Testis (tissue), 3 donors: Measurements from ENCODE around the gene ERC2. TPM values are rescaled to one million over a fixed set of nuclear protein-coding genes. Genes with fewer than 3 reads are reported as not detected.

ENCODE experiments used
- DNase-seq: peaks from one replicate; pipeline ENCODE4 v3.0.0-alpha.2; 2019
- H3K27ac ChIP-seq, 2 donors: fragments of 200-600 bp; sonication (generic); one replicate each; pipeline ENCODE4 v1.5.1; 2019
- H3K27me3 ChIP-seq: fragments of 200-600 bp; sonication (generic); one replicate; pipeline ENCODE4 v1.5.1; 2019
- H3K36me3 ChIP-seq: fragments of 200-600 bp; sonication (generic); one replicate; pipeline ENCODE4 v1.5.1; 2017; ENCODE audit warnings: low read depth; ENCODE audit errors: missing control alignments
- H3K4me1 ChIP-seq: fragments of 200-600 bp; sonication (generic); one replicate; pipeline ENCODE4 v1.5.1; 2019
- H3K4me3 ChIP-seq, 2 donors: fragments of 200-600 bp; sonication (generic); one replicate each; pipeline ENCODE4 v1.5.1; 2017 to 2019
- H3K9me3 ChIP-seq: fragments of 200-600 bp; sonication (generic); one replicate; pipeline ENCODE4 v1.5.1; 2017
- CTCF ChIP-seq, 3 experiments: fragments of 450-650 bp in 2 of 3; fragments of 200-600 bp in 1 of 3; sonication (generic) in 1 of 3; IDR thresholded peaks; one replicate each; pipeline ENCODE4 v1.5.1; 2016 to 2019; ENCODE audit warnings: antibody characterized with exemption in 3 of 3, mild to moderate bottlenecking in 2 of 3, moderate library complexity in 1 of 3
- POLR2A ChIP-seq: fragments of 450-650 bp; IDR thresholded peaks from one replicate; pipeline ENCODE4 v1.6.1; 2017; ENCODE audit warnings: antibody characterized with exemption, mild to moderate bottlenecking, moderate library complexity
- WGBS, 2 donors: methylation state at CpG; one replicate each; pipeline ENCODE4 v1.1.5; 2018; 5-methylcytosine and 5-hydroxymethylcytosine counted together
- intact Hi-C: fragments of 100-400 bp; cut with DNase I; formaldehyde crosslinking; loops from one replicate; pipeline ENCODE4 v1.15.1; 2023; ENCODE audit warnings: low total_unique reads
- polyA plus RNA-seq: library from polyadenylated mRNA; stranded (reverse); fragments of 350-450 nt; fragmentation: Illumina TruSeq; extraction: RNeasy Lipid Tissue Mini Kit (QIAGEN cat#74804); gene quantifications from one replicate; pipeline ENCODE4 v1.2.3, GENCODE V29; 2014; ENCODE audit warnings: low read depth, low replicate concordance; ENCODE audit not compliant: insufficient read depth
- total RNA-seq, 2 donors: library from RNA; depleted of rRNA; stranded (reverse); fragments of >200 nt; gene quantifications; one replicate each; pipeline ENCODE4 v1.2.3, GENCODE V29; 2016

ERC2 gene
- total and polyA plus RNA-seq, 3 donors from 2014 or later = 1.9 to 6.1 (median 5.9) TPM

DNA sequence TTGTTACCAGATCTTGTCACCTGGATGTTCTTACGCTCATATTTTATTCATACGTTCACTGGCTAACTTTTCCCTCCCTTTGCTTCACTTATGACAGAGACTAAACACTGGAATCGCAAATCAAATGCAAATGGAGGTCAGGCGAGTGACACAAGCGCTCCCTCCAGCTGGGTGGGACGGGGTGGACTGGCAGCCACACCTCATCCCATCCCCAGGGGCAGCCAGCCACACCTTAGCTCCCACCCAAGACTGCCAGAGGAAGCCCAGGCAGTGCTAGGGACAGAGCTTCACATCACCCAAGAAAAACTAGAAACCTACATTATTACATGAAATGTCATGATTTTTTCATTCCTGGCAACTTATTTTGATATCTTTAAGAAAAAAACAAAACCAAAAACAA is 366.2 kb downstream of the ERC2 start:
- Histone ChIP-seq H3K4me3 (no peak overlapping the region), H3K4me1 (no peaks in the 10 kb centered on the region), H3K27ac (no peak overlapping the region), H3K9me3 (no peaks in the 10 kb centered on the region), H3K36me3 (no peaks in the 10 kb centered on the region), H3K27me3 (no peaks in the 10 kb centered on the region)
- no peak for DNase-seq
- intact Hi-C loops = no loop called here
- 73 to 85% methylated on average over 6 of the region's 6 CpGs for WGBS, 2 donors
- no peak for TF ChIP-seq POLR2A
- TF ChIP-seq CTCF (IDR thresholded peaks at IDR 0.05) = no peak

GRCh38 chr3:56101576-56101975 is 366.7 kb downstream of the ERC2 start:
- H3K36me3 ChIP-seq = no peaks in the 10 kb centered on the region
- WGBS, 2 donors = 72 to 84% methylated on average over 6 of the region's 6 CpGs
- no peak overlapping the region for H3K27ac ChIP-seq
- H3K4me3 ChIP-seq = no peak overlapping the region
- H3K4me1 ChIP-seq = no peaks in the 10 kb centered on the region
- intact Hi-C loops = no loop called here
- DNase-seq = no peak
- no peaks in the 10 kb centered on the region for H3K27me3 ChIP-seq
- H3K9me3 ChIP-seq = no peaks in the 10 kb centered on the region
- no peak for TF ChIP-seq POLR2A
- TF ChIP-seq CTCF (IDR thresholded peaks at IDR 0.05) = no peak

GRCh38 chr3:56096999-56097398 is 371.3 kb downstream of the ERC2 start:
- DNase-seq = no peak
- TF ChIP-seq POLR2A (no peak), CTCF (IDR thresholded peaks at IDR 0.05) (no peak)
- 54 to 71% methylated on average over 2 of the region's 2 CpGs for WGBS, 2 donors
- Histone ChIP-seq H3K9me3 (no peaks in the 10 kb centered on the region), H3K27ac (no peak overlapping the region), H3K4me3 (no peak overlapping the region), H3K27me3 (no peaks in the 10 kb centered on the region), H3K36me3 (no peaks in the 10 kb centered on the region), H3K4me1 (no peaks in the 10 kb centered on the region)
- intact Hi-C loops = no loop called here

DNA sequence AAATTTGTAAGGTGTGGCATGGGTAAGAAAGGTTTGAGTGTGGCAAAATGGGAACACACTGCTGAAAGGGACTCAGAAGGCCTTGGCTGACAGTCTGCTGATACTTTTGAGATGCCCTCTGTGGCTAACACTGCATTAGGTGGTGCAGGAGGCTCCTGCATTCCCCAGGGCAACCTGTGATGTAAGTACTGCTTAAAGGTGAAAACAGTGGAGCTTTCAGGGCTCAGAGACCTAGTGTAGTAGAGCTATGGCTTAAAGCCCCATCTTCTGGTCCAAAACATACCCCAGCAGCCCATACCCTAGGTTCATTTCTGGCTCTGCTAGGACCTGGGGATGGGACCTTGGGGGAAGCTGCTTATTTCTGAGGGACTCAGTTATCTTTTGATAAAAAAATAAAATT is 374.1 kb downstream of the ERC2 start:
- Histone ChIP-seq H3K9me3 (no peaks in the 10 kb centered on the region), H3K4me1 (no peaks in the 10 kb centered on the region), H3K27ac (no peak overlapping the region), H3K36me3 (no peaks in the 10 kb centered on the region), H3K27me3 (no peaks in the 10 kb centered on the region), H3K4me3 (no peak overlapping the region)
- intact Hi-C loops = no loop called here
- no peak for DNase-seq
- TF ChIP-seq CTCF (IDR thresholded peaks at IDR 0.05) (no peak), POLR2A (no peak)

DNA sequence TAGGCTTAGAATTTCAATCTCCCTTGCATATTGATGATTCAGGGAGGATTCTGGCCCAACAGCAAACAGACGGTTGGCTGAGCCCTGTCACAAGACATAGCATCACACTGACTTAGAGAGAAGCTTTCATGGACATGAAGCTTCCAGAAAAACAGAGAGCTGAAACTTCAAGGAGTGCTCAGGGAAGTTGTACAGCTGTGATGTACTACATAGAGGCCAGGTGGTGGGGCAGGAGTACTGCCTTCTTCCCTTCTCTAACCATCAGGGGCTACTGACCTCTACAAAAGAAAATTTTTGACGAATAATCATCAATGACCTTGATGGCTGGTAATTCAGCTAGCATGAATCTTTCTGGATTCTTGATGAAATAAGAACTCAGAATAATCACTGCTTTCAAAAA is 378.5 kb downstream of the ERC2 start:
- intact Hi-C loops = no loop called here
- no peak overlapping the region for H3K4me3 ChIP-seq
- H3K4me1 ChIP-seq = no peaks in the 10 kb centered on the region
- H3K27ac ChIP-seq = no peak overlapping the region
- no peaks in the 10 kb centered on the region for H3K27me3 ChIP-seq
- H3K36me3 ChIP-seq = no peaks in the 10 kb centered on the region
- H3K9me3 ChIP-seq = no peaks in the 10 kb centered on the region
- no peak for DNase-seq
- TF ChIP-seq CTCF (IDR thresholded peaks at IDR 0.05) = no peak
- no peak for TF ChIP-seq POLR2A
- WGBS, 2 donors = 78 to 83% methylated on average over 2 of the region's 2 CpGs
